Esophagus squamous epithelium (tissue), 5 donors: ENCODE measurements around the gene ESRP2. TPM values are rescaled to one million over a fixed set of nuclear protein-coding genes. Genes with fewer than 3 reads are reported as not detected.
A peak's percentile ranks its signal among the peaks of the same experiment; 100 is the strongest.

ENCODE experiments used
- DNase-seq: peaks from one replicate; lab custom pipeline; 2025; lab: John Stamatoyannopoulos, UW
- H3K27ac ChIP-seq, 4 donors: fragments of 200-600 bp; sonication (generic); one replicate each; pipeline ENCODE4 v1.5.1; 2016 to 2019; ENCODE audit warnings: mild to moderate bottlenecking in 1 of 4
- H3K27me3 ChIP-seq, 4 donors: fragments of 200-600 bp; sonication (generic); 1 replicate in 3 of 4; 2 replicates in 1 of 4; pipeline versions ENCODE4 v1.5.1 to v1.6.0; 2017 to 2021; ENCODE audit warnings: antibody characterized with exemption in 1 of 4
- H3K36me3 ChIP-seq, 3 donors: fragments of 200-600 bp; sonication (generic); one replicate each; pipeline ENCODE4 v1.5.1; 2016 to 2019
- H3K4me1 ChIP-seq, 3 donors: fragments of 200-600 bp; sonication (generic); one replicate each; pipeline ENCODE4 v1.5.1; 2017 to 2019
- H3K4me3 ChIP-seq, 4 donors: fragments of 200-600 bp; sonication (generic); 1 replicate in 3 of 4; 2 replicates in 1 of 4; pipeline ENCODE4 v1.5.1; 2016 to 2019; ENCODE audit warnings: mild to moderate bottlenecking in 2 of 4, moderate library complexity in 1 of 4
- H3K9me3 ChIP-seq, 3 donors: fragments of 200-600 bp; sonication (generic); one replicate each; pipeline ENCODE4 v1.5.1; 2016 to 2019
- CTCF ChIP-seq, 6 experiments: fragments of 450-650 bp in 4 of 6; fragments of 200-600 bp in 2 of 6; sonication (generic) in 2 of 6; IDR thresholded peaks; one replicate each; pipeline ENCODE4 v1.5.1; 2016 to 2019; ENCODE audit warnings: antibody characterized with exemption in 6 of 6, mild to moderate bottlenecking in 4 of 6, moderate library complexity in 4 of 6
- POLR2A ChIP-seq, 4 donors: fragments of 450-650 bp; IDR thresholded peaks; one replicate each; pipeline ENCODE4 v1.6.1; 2017; ENCODE audit warnings: antibody characterized with exemption in 4 of 4, mild to moderate bottlenecking in 4 of 4, moderate library complexity in 3 of 4
- WGBS, 2 donors: methylation state at CpG; one replicate each; pipeline ENCODE4 v1.1.5; 2018; 5-methylcytosine and 5-hydroxymethylcytosine counted together
- intact Hi-C: fragments of 100-400 bp; cut with DNase I; formaldehyde crosslinking; loops from one replicate; pipeline ENCODE4 v1.15.0; 2022
- total RNA-seq, 4 donors: library from RNA; depleted of rRNA; stranded (reverse); fragments of >200 nt; gene quantifications; one replicate each; pipeline ENCODE4 v1.1.0, GENCODE V29; 2016
- donor health status: DM: yes; HTN: yes; CAD: no.

The ESRP2 gene
- total RNA-seq, 4 donors from 2014 or later = 44.6 to 137 (median 118) TPM

GRCh38 chr16:68283346-68283745, 47.4 kb upstream of the ESRP2 start:
- Histone ChIP-seq H3K9me3 (no peaks in the 10 kb centered on the region), H3K27me3 (no peaks in the 10 kb centered on the region), H3K36me3 (peaks cover 0 to 36% (median 0%) of the 10 kb centered on the region in 3 donors), H3K4me1 (peaks cover 9 to 76% (median 38%) of the 10 kb centered on the region in 3 donors), H3K27ac (peak overlapping the region; percentile 33 to 79 (median 57)), H3K4me3 (no peak overlapping the region)
- TF ChIP-seq POLR2A (IDR thresholded peaks at IDR 0.05) = no peak
- TF ChIP-seq CTCF (IDR thresholded peaks at IDR 0.05) = no peak
- no peak for DNase-seq
- WGBS, 2 donors = 53 to 73% methylated on average over 5 of the region's 5 CpGs
- intact Hi-C loops = no loop called here

- H3K4me1 ChIP-seq = peaks cover 0 to 64% (median 26%) of the 10 kb centered on the region in 3 donors
Measured at GRCh38 chr16:68282064-68282452, 46.1 kb upstream of the ESRP2 start.

GRCh38 chr16:68281368-68282063, 45.6 kb upstream of the ESRP2 start:
- no peaks in the 10 kb centered on the region for H3K9me3 ChIP-seq
- WGBS, 2 donors = 77 to 85% methylated on average over 2 to 4 of the region's 4 CpGs
- DNase-seq = no peak
- no peaks in the 10 kb centered on the region for H3K27me3 ChIP-seq
- H3K4me3 ChIP-seq = no peak overlapping the region
- intact Hi-C loops = no loop called here
- H3K4me1 ChIP-seq = peaks cover 0 to 64% (median 22%) of the 10 kb centered on the region in 3 donors
- H3K36me3 ChIP-seq = peaks cover 0 to 24% (median 0%) of the 10 kb centered on the region in 3 donors
- no peak for TF ChIP-seq POLR2A (IDR thresholded peaks at IDR 0.05)
- no peak for TF ChIP-seq CTCF (IDR thresholded peaks at IDR 0.05)
- H3K27ac ChIP-seq = peak overlapping the region in 1 of 4 donors; percentile 13

More at GRCh38 chr16:68282064-68282452, 46.1 kb upstream of the ESRP2 start:
- H3K9me3 ChIP-seq = no peaks in the 10 kb centered on the region
- TF ChIP-seq CTCF (IDR thresholded peaks at IDR 0.05) (no peak), POLR2A (IDR thresholded peaks at IDR 0.05) (no peak)
- intact Hi-C loops = no loop called here
- peaks cover 0 to 26% (median 0%) of the 10 kb centered on the region in 3 donors for H3K36me3 ChIP-seq
- H3K4me3 ChIP-seq = no peak overlapping the region
- H3K27ac ChIP-seq = peak overlapping the region in 1 of 4 donors; percentile 13
- H3K27me3 ChIP-seq = no peaks in the 10 kb centered on the region
- WGBS, 2 donors = 70% methylated on average over 4 of the region's 4 CpGs
- DNase-seq = no peak

- no peak for DNase-seq
- H3K4me1 ChIP-seq = peaks cover 0 to 64% (median 26%) of the 10 kb centered on the region in 3 donors
- 81 to 85% methylated on average over 11 to 12 of the region's 13 CpGs for WGBS, 2 donors
- H3K27me3 ChIP-seq = no peaks in the 10 kb centered on the region
- H3K36me3 ChIP-seq = peaks cover 0 to 27% (median 0%) of the 10 kb centered on the region in 3 donors
- H3K27ac ChIP-seq = no peak overlapping the region
- H3K4me3 ChIP-seq = no peak overlapping the region
- no peak for TF ChIP-seq POLR2A (IDR thresholded peaks at IDR 0.05)
- no peak for TF ChIP-seq CTCF (IDR thresholded peaks at IDR 0.05)
- H3K9me3 ChIP-seq = no peaks in the 10 kb centered on the region
- intact Hi-C loops = no loop called here
Measured at GRCh38 chr16:68279726-68280558, 44.0 kb upstream of the ESRP2 start.

GRCh38 chr16:68276223-68276622, 40.3 kb upstream of the ESRP2 start:
- Histone ChIP-seq H3K27ac (peak overlapping the region in 3 of 4 donors; percentile 1 to 68 (median 42)), H3K36me3 (peaks cover 0 to 27% (median 0%) of the 10 kb centered on the region in 3 donors), H3K4me1 (peaks cover 0 to 64% (median 27%) of the 10 kb centered on the region in 3 donors), H3K9me3 (no peaks in the 10 kb centered on the region), H3K4me3 (no peak overlapping the region), H3K27me3 (no peaks in the 10 kb centered on the region)
- intact Hi-C loops = no loop called here
- no peak for TF ChIP-seq CTCF (IDR thresholded peaks at IDR 0.05)
- TF ChIP-seq POLR2A (IDR thresholded peaks at IDR 0.05) = no peak
- DNase-seq = no peak
- WGBS, 2 donors = 55 to 71% methylated on average over 3 of the region's 3 CpGs
